Measurements from ENCODE around the gene NR5A1. TPM values are rescaled to one million over a fixed set of nuclear protein-coding genes. Genes with fewer than 3 reads are reported as not detected.

NR5A1 gene
- total RNA-seq, 1 donor from 2014 or later: 0.96 TPM

DNA sequence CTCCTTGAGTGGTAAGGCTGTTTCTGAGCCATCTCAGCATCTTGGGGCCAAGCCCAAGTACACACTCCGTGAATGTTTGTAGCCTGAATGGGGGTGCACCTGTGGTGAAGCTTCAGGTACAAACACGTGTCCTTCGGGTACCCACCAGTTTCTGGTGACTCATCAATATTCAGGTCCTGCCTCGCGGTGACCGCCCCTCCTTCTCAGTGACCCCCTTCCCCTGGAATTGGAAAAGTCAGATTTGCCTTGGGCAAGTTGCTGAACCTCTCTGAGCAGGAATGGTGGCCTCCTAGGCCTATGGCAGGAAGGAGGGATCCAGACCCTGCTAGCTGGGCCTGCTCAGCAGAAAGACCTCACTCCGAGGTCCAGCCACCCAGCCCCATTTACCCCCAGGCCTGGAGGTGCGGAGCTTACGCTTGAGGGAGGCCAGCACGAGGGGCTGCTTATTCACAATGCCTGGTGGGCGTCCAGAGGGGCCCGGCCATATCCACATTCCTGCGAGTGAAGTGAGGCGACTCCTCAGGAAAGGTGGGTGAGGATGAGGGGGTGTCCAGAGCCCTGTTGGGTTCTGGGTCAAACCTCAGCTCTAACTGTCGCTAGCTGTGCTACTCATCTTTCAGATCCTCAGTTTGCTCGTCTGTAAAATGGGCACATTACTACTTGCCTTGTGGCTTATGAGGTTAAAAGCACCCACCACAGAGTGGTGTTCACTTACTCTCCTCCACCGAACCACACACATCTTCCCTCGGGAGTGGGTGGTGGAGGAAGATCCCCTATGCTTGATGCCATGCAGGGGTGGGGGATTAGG, 49.9 kb downstream of the NR5A1 start:
- intact Hi-C loops (cut with DNase I): no loop called here
- no peaks in the 10 kb centered on the region for H3K27me3 ChIP-seq
- no peaks in the 10 kb centered on the region for H3K4me1 ChIP-seq
- H3K9me3 ChIP-seq: no peaks in the 10 kb centered on the region
- DNase-seq (ENCODE audit: low spot score in 2 of 2): no peak
- H3K4me3 ChIP-seq: no peak overlapping the region
- TF ChIP-seq, protein P1, sequence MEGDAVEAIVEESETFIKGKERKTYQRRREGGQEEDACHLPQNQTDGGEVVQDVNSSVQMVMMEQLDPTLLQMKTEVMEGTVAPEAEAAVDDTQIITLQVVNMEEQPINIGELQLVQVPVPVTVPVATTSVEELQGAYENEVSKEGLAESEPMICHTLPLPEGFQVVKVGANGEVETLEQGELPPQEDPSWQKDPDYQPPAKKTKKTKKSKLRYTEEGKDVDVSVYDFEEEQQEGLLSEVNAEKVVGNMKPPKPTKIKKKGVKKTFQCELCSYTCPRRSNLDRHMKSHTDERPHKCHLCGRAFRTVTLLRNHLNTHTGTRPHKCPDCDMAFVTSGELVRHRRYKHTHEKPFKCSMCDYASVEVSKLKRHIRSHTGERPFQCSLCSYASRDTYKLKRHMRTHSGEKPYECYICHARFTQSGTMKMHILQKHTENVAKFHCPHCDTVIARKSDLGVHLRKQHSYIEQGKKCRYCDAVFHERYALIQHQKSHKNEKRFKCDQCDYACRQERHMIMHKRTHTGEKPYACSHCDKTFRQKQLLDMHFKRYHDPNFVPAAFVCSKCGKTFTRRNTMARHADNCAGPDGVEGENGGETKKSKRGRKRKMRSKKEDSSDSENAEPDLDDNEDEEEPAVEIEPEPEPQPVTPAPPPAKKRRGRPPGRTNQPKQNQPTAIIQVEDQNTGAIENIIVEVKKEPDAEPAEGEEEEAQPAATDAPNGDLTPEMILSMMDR (IDR thresholded peaks at IDR 0.05): no peak
- no peak overlapping the region for H3K27ac ChIP-seq
- H3K36me3 ChIP-seq: no peaks in the 10 kb centered on the region

DNA sequence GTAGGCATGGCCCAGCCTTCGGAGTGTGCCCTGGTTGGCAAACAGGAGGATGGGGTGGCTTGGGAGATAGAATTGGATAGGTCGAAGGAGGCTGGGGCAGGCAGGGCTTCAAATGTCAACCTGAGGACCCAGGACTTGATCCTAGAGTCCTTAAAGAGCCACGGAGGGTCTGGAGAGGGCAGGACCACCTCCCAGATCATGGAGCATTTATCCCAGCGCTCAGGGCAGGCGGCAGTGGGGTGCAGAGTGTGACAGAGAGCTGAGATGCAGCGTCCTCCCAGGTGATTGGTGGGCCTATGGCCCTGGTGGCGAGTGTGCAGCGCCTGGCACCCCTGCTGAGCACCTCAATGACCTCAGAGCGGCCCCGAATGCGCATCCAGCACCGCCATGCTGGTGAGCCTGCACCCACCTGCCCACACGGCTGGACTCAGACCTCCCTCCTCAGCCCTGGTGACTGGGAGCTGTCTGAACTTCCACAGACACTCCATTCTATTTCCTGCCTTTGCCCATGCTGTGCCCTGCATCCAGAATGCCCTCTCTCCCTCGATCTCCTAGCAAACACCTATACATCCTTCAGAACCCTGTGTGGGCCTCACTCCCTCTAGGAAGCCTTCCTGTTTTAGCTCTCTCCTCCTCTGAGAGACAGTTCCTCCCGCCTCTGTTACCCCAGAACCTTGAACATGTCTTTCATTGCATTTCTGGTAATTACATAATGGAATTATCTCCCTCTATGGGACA, 50.7 kb downstream of the NR5A1 start:
- no peaks in the 10 kb centered on the region for H3K27me3 ChIP-seq
- H3K9me3 ChIP-seq: no peaks in the 10 kb centered on the region
- H3K27ac ChIP-seq: no peak overlapping the region
- TF ChIP-seq, protein P1 (IDR thresholded peaks at IDR 0.05): no peak
- H3K4me1 ChIP-seq: no peaks in the 10 kb centered on the region
- DNase-seq (ENCODE audit: low spot score in 2 of 2): no peak
- no peak overlapping the region for H3K4me3 ChIP-seq
- intact Hi-C loops (cut with DNase I): no loop called here
- no peaks in the 10 kb centered on the region for H3K36me3 ChIP-seq

DNA sequence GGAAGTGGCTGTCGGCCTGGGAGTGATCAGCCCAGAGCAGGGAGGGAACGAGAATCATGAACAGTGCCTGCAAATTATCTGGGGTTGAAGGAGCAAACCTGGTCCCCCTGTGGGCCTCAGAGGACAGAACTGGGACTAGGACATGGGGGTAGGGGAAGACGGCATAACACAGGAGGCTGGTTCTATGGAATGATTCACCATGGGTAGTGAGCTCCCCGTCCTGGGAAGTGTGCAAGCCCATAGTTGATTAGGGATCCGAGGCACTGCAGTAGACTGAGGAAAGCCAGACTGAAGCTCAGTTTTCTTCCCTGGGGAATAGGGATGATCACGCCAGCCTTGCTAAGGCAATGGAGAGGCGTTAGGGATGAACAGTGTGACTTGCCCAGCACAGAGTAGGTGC, 51.4 kb downstream of the NR5A1 start:
- H3K27me3 ChIP-seq: no peaks in the 10 kb centered on the region
- DNase-seq (ENCODE audit: low spot score in 2 of 2): no peak
- no peaks in the 10 kb centered on the region for H3K9me3 ChIP-seq
- no peaks in the 10 kb centered on the region for H3K36me3 ChIP-seq
- H3K27ac ChIP-seq: no peak overlapping the region
- TF ChIP-seq, protein P1 (IDR thresholded peaks at IDR 0.05): no peak
- H3K4me1 ChIP-seq: no peaks in the 10 kb centered on the region
- intact Hi-C loops (cut with DNase I): no loop called here
- no peak overlapping the region for H3K4me3 ChIP-seq

DNA sequence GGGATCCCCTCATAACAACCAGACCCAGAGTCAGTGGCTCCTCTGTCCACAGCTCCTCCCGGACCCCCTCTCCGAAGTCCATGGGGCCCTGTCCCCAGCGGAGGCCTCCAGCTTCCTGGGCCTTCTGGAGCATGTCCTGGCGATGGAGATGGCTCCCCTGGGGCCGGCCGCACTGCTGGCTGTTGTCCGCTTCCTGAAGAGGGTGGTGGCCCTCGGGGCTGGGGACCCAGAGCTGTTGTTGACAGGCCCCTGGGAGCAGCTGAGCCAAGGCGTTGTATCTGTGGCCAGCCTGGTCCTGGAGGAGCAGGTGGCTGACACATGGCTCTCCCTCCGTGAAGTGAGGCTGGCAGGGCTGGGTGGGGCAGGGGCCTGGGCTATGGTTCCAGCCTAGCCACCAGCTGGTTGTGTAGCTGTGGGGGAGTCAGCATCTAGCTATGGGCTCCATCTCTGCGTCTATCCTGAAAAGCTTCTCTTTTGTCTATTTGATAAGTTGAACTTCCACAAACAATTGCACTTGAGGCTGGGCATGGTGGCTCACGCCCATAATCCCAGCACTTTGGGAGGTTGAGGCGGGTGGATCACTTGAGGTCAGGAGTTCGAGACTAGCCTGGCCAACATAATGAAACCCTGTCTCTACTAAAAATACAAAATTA, 52.3 kb downstream of the NR5A1 start:
- no peaks in the 10 kb centered on the region for H3K36me3 ChIP-seq
- no peak overlapping the region for H3K4me3 ChIP-seq
- H3K9me3 ChIP-seq: no peaks in the 10 kb centered on the region
- H3K27me3 ChIP-seq: no peaks in the 10 kb centered on the region
- no peak overlapping the region for H3K27ac ChIP-seq
- H3K4me1 ChIP-seq: no peaks in the 10 kb centered on the region
- TF ChIP-seq, protein P1 (IDR thresholded peaks at IDR 0.05): no peak
- intact Hi-C loops (cut with DNase I): no loop called here
- DNase-seq (ENCODE audit: low spot score in 2 of 2): no peak

DNA sequence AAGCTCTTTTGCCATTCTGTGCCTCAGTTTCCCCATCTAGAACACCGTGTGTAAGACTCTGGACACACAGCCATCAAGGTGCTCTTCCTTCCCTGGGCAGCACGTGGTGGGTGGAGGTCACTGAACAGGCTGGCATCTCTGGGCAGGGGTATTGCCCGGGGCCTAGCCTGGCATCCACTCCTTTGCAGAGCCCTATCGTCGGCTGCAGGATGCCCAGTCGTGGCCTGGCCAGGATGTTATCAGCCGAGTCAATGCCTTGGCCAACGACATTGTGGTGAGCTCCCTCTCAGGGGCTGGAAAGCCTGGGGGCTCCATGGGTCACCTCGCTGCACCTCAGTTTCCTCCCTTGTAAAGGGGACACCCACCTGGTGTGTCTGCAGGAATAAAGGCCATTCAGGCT, 52.9 kb downstream of the NR5A1 start:
- Histone ChIP-seq H3K9me3 (no peaks in the 10 kb centered on the region), H3K4me3 (no peak overlapping the region), H3K27ac (no peak overlapping the region), H3K36me3 (no peaks in the 10 kb centered on the region), H3K27me3 (no peaks in the 10 kb centered on the region), H3K4me1 (no peaks in the 10 kb centered on the region)
- TF ChIP-seq, protein P1 (IDR thresholded peaks at IDR 0.05): no peak
- no peak for DNase-seq (ENCODE audit: low spot score in 2 of 2)
- intact Hi-C loops (cut with DNase I): no loop called here
